Measurements from ENCODE around the gene PHACTR1. TPM values are rescaled to one million over a fixed set of nuclear protein-coding genes. Genes with fewer than 3 reads are reported as not detected.

The PHACTR1 gene
- total and polyA plus RNA-seq, 4 donors: 0.31 to 1.5 (median 0.79) TPM

GRCh38 chr6:12865671-12866181 is 149.2 kb downstream of the PHACTR1 start:
- DNase-seq (ENCODE audit: low spot score): no peak
- Histone ChIP-seq H3K9me3 (ENCODE audit: control insufficient read depth in 4 of 4, low read length in 3 of 4) (no peaks in the 10 kb centered on the region), H3K27ac (ENCODE audit: low read depth in 1 of 2, low read length in 2 of 2) (no peak overlapping the region), H3K9ac (ENCODE audit: low read depth in 1 of 2, low read length in 2 of 2) (no peak overlapping the region), H3K36me3 (ENCODE audit: control insufficient read depth in 4 of 4, insufficient read depth in 3 of 4, low read depth in 1 of 4, low read length in 3 of 4) (no peaks in the 10 kb centered on the region), H3K4me3 (ENCODE audit: low read depth in 1 of 3, low read length in 3 of 3) (no peak overlapping the region), H3K27me3 (ENCODE audit: control insufficient read depth in 4 of 4, insufficient read depth in 4 of 4, low read length in 3 of 4) (peaks cover 2 to 14% (median 4%) of the 10 kb centered on the region in 4 donors), H3K4me1 (ENCODE audit: control insufficient read depth in 4 of 4, insufficient read depth in 4 of 4, low read length in 3 of 4) (no peaks in the 10 kb centered on the region)
- TF ChIP-seq HNF4A (conservative IDR thresholded peaks at IDR 0.05): no peak
- TF ChIP-seq FOXA2 (IDR thresholded peaks at IDR 0.05): no peak
- no peak for TF ChIP-seq GABPA (IDR thresholded peaks at IDR 0.05 in 1 of 2, conservative IDR thresholded peaks at IDR 0.05 in 1 of 2)
- TF ChIP-seq TAF1 (conservative IDR thresholded peaks at IDR 0.05): no peak
- no peak for TF ChIP-seq CTCF (IDR thresholded peaks at IDR 0.05; ENCODE audit: low read depth, low read length, missing input control)
- TF ChIP-seq RXRA (IDR thresholded peaks at IDR 0.05): no peak
- TF ChIP-seq RAD21 (IDR thresholded peaks at IDR 0.05): no peak
- TF ChIP-seq JUND (IDR thresholded peaks at IDR 0.05): no peak
- no peak for TF ChIP-seq YY1 (IDR thresholded peaks at IDR 0.05)
- TF ChIP-seq FOXA1 (IDR thresholded peaks at IDR 0.05): no peak
- TF ChIP-seq EGR1 (IDR thresholded peaks at IDR 0.05; ENCODE audit: low read depth in 2 of 2): no peak
- no peak for TF ChIP-seq ZBTB33 (IDR thresholded peaks at IDR 0.05)
- 59% methylated on average over 4 of the region's 4 CpGs for WGBS

GRCh38 chr6:12866422-12867029 is 150.0 kb downstream of the PHACTR1 start:
- no peaks in the 10 kb centered on the region for H3K36me3 ChIP-seq (ENCODE audit: control insufficient read depth in 4 of 4, insufficient read depth in 3 of 4, low read depth in 1 of 4, low read length in 3 of 4)
- TF ChIP-seq HNF4A (conservative IDR thresholded peaks at IDR 0.05): no peak
- TF ChIP-seq FOXA1 (IDR thresholded peaks at IDR 0.05): no peak
- no peak for TF ChIP-seq JUND (IDR thresholded peaks at IDR 0.05)
- TF ChIP-seq TAF1 (conservative IDR thresholded peaks at IDR 0.05): no peak
- TF ChIP-seq REST (IDR thresholded peaks at IDR 0.05): no peak
- TF ChIP-seq YY1 (IDR thresholded peaks at IDR 0.05): no peak
- no peak for TF ChIP-seq EGR1 (IDR thresholded peaks at IDR 0.05; ENCODE audit: low read depth in 2 of 2)
- no peak for TF ChIP-seq GABPA (IDR thresholded peaks at IDR 0.05 in 1 of 2, conservative IDR thresholded peaks at IDR 0.05 in 1 of 2)
- TF ChIP-seq RAD21 (IDR thresholded peaks at IDR 0.05): no peak
- TF ChIP-seq FOXA2 (IDR thresholded peaks at IDR 0.05): no peak
- no peak for TF ChIP-seq MAX (IDR thresholded peaks at IDR 0.05)
- TF ChIP-seq HNF4G (IDR thresholded peaks at IDR 0.05): no peak
- no peak for TF ChIP-seq ZBTB33 (IDR thresholded peaks at IDR 0.05)
- no peak for TF ChIP-seq CTCF (IDR thresholded peaks at IDR 0.05; ENCODE audit: low read depth, low read length, missing input control)
- no peak for TF ChIP-seq ATF3 (IDR thresholded peaks at IDR 0.05)
- TF ChIP-seq NR2F2 (IDR thresholded peaks at IDR 0.05): no peak
- TF ChIP-seq SP1 (IDR thresholded peaks at IDR 0.05): no peak
- no peak for TF ChIP-seq RXRA (IDR thresholded peaks at IDR 0.05)
- H3K4me1 ChIP-seq (ENCODE audit: control insufficient read depth in 4 of 4, insufficient read depth in 4 of 4, low read length in 3 of 4): no peaks in the 10 kb centered on the region
- DNase-seq (ENCODE audit: low spot score): no peak
- H3K4me3 ChIP-seq (ENCODE audit: low read depth in 1 of 3, low read length in 3 of 3): no peak overlapping the region
- no peaks in the 10 kb centered on the region for H3K9me3 ChIP-seq (ENCODE audit: control insufficient read depth in 4 of 4, low read length in 3 of 4)
- peaks cover 2 to 14% (median 5%) of the 10 kb centered on the region in 4 donors for H3K27me3 ChIP-seq (ENCODE audit: control insufficient read depth in 4 of 4, insufficient read depth in 4 of 4, low read length in 3 of 4)
- H3K27ac ChIP-seq (ENCODE audit: low read depth in 1 of 2, low read length in 2 of 2): no peak overlapping the region
- WGBS: 61% methylated on average over 6 of the region's 6 CpGs
- no peak overlapping the region for H3K9ac ChIP-seq (ENCODE audit: low read depth in 1 of 2, low read length in 2 of 2)

Data from liver (tissue), 9 donors.